H1 (cell line): Measurements from ENCODE around the gene SPECC1. TPM values are rescaled to one million over a fixed set of nuclear protein-coding genes. Genes with fewer than 3 reads are reported as not detected.

Experiments used
- CTCF ChIA-PET: fragments of 300-600 bp; sonication (Branson Sonifier 250); formaldehyde crosslinking; loops from one replicate; lab custom pipeline; 2021; ENCODE audit not compliant: partially characterized antibody; lab: Charles Lee
- POLR2A ChIA-PET: fragments of 300-600 bp; sonication (Branson Sonifier 250); formaldehyde crosslinking; loops from one replicate; lab custom pipeline; 2021; ENCODE audit warnings: inconsistent platforms; ENCODE audit not compliant: partially characterized antibody; lab: Charles Lee
- DNase-seq, 2 experiments: peaks; one replicate each; pipeline versions ENCODE4 v3.0.0 to v3.0.0-alpha.2; 2010 to 2022; ENCODE audit warnings: low spot score in 2 of 2, low read depth in 1 of 2, mixed read lengths in 1 of 2
- FAIRE-seq: peaks from 2 replicates; lab custom pipeline; 2011; peaks lifted over from hg19 to GRCh38; lab: Jason Lieb, UNC
- H2AFZ ChIP-seq: 2 replicates; pipeline ENCODE4 v1.8.1; 2012; ENCODE audit warnings: low read length, inconsistent platforms
- H2AK5ac ChIP-seq: 2 replicates; pipeline ENCODE4 v1.6.1; 2013; ENCODE audit warnings: low read depth, low read length
- H2BK120ac ChIP-seq: replicated peaks from 2 replicates; pipeline ENCODE3; 2013; ENCODE audit warnings: low read depth, low read length, inconsistent platforms
- H2BK12ac ChIP-seq: 2 replicates; pipeline ENCODE4 v1.6.1; 2013; ENCODE audit warnings: low read depth, low read length
- H2BK15ac ChIP-seq: 2 replicates; pipeline ENCODE4 v1.6.1; 2013; ENCODE audit warnings: low read length
- H2BK20ac ChIP-seq: 2 replicates; pipeline ENCODE4 v1.6.1; 2013; ENCODE audit warnings: low read length
- H2BK5ac ChIP-seq: 2 replicates; pipeline ENCODE4 v1.6.1; 2013; ENCODE audit warnings: low read depth, low read length
- H3K14ac ChIP-seq: 2 replicates; pipeline ENCODE4 v1.6.1; 2013; ENCODE audit warnings: inconsistent platforms; ENCODE audit not compliant: insufficient read length
- H3K18ac ChIP-seq: 2 replicates; pipeline ENCODE4 v1.6.1; 2013; ENCODE audit warnings: low read length; ENCODE audit errors: extremely low read depth
- H3K23ac ChIP-seq: 2 replicates; pipeline ENCODE4 v1.6.1; 2013; ENCODE audit warnings: inconsistent platforms; ENCODE audit not compliant: insufficient read length
- H3K23me2 ChIP-seq: 2 replicates; pipeline ENCODE4 v1.6.1; 2013; ENCODE audit warnings: low read depth, low read length
- H3K27ac ChIP-seq: 2 replicates; pipeline ENCODE4 v1.6.1; 2011; ENCODE audit warnings: low read depth, low read length, inconsistent platforms
- H3K27me3 ChIP-seq, 4 experiments: replicated peaks in 1 of 4; 1 replicate in 1 of 4; 2 replicates in 3 of 4; pipeline versions ENCODE4 v1.6.1 to v1.8.1; 2011 to 2013; ENCODE audit warnings: low read length in 3 of 4, mild to moderate bottlenecking in 3 of 4, inconsistent platforms in 2 of 4, mixed read lengths in 2 of 4, moderate library complexity in 1 of 4; ENCODE audit not compliant: control insufficient read depth in 3 of 4, insufficient read depth in 3 of 4; ENCODE audit errors: extremely low read depth in 1 of 4
- H3K36me3 ChIP-seq, 4 experiments: 2 replicates each; pipeline versions ENCODE4 v1.6.1 to v1.8.1; 2011 to 2013; ENCODE audit warnings: mild to moderate bottlenecking in 4 of 4, low read length in 3 of 4, moderate library complexity in 2 of 4, control low read depth in 1 of 4, inconsistent platforms in 1 of 4; ENCODE audit not compliant: insufficient read depth in 4 of 4, control insufficient read depth in 2 of 4
- H3K4ac ChIP-seq: replicated peaks from 2 replicates; pipeline ENCODE3; 2013; ENCODE audit warnings: low read length, low read depth, mixed read lengths, inconsistent platforms; ENCODE audit not compliant: insufficient read length
- H3K4me1 ChIP-seq, 4 experiments: replicated peaks in 1 of 4; 1 replicate in 1 of 4; 2 replicates in 3 of 4; pipeline versions ENCODE4 v1.6.1 to v1.8.1; 2011 to 2013; ENCODE audit warnings: low read length in 3 of 4, inconsistent platforms in 2 of 4, mixed read lengths in 1 of 4; ENCODE audit not compliant: insufficient read depth in 4 of 4, control insufficient read depth in 3 of 4
- H3K4me2 ChIP-seq, 2 experiments: 2 replicates each; pipeline versions ENCODE4 v1.6.1 to v1.8.1; 2011 to 2013; ENCODE audit warnings: low read depth in 2 of 2, low read length in 2 of 2, control low read depth in 1 of 2, inconsistent platforms in 1 of 2, mild to moderate bottlenecking in 1 of 2; ENCODE audit not compliant: insufficient read depth in 1 of 2
- H3K4me3 ChIP-seq, 4 experiments: fragments of 200-600, 300-600 bp in 1 of 4; sonication (generic), shearing (Covaris generic), sonication (Bioruptor Twin) in 1 of 4; 2 replicates each; pipeline versions ENCODE4 v1.5.1 to v1.8.1; 2011 to 2016; ENCODE audit warnings: low read length in 4 of 4, low read depth in 3 of 4, control low read depth in 2 of 4, inconsistent platforms in 2 of 4, mild to moderate bottlenecking in 2 of 4, mixed read lengths in 1 of 4, moderate library complexity in 1 of 4; ENCODE audit not compliant: insufficient read depth in 2 of 4; ENCODE audit errors: extremely low read depth in 1 of 4
- H3K56ac ChIP-seq: replicated peaks from 2 replicates; pipeline ENCODE3; 2013; ENCODE audit warnings: low read depth, mild to moderate bottlenecking, mixed read lengths, low read length, inconsistent platforms; ENCODE audit not compliant: insufficient read length
- H3K79me1 ChIP-seq: 2 replicates; pipeline ENCODE4 v1.6.1; 2013; ENCODE audit warnings: low read depth, low read length, control low read depth
- H3K79me2 ChIP-seq, 2 experiments: 2 replicates each; pipeline versions ENCODE4 v1.6.1 to v1.8.1; 2012 to 2013; ENCODE audit warnings: low read length in 2 of 2, mild to moderate bottlenecking in 2 of 2, inconsistent platforms in 1 of 2; ENCODE audit not compliant: insufficient read depth in 2 of 2, control insufficient read depth in 1 of 2
- H3K9ac ChIP-seq, 4 experiments: replicated peaks in 1 of 4; 1 replicate in 1 of 4; 2 replicates in 3 of 4; pipeline versions ENCODE4 v1.6.1 to v1.8.1; 2011 to 2013; ENCODE audit warnings: low read depth in 3 of 4, low read length in 3 of 4, control low read depth in 2 of 4, mild to moderate bottlenecking in 2 of 4, moderate library complexity in 2 of 4, inconsistent platforms in 1 of 4; ENCODE audit errors: extremely low read depth in 1 of 4
- H3K9me3 ChIP-seq, 2 experiments: 2 replicates each; pipeline versions ENCODE4 v1.6.1 to v1.8.1; 2012 to 2013; ENCODE audit warnings: mild to moderate bottlenecking in 2 of 2, moderate library complexity in 2 of 2, control low read depth in 1 of 2, inconsistent platforms in 1 of 2, low read depth in 1 of 2, low read length in 1 of 2, mixed read lengths in 1 of 2; ENCODE audit not compliant: insufficient read depth in 2 of 2
- H4K20me1 ChIP-seq, 2 experiments: replicated peaks in 1 of 2; 2 replicates each; pipeline versions ENCODE3 to v1.8.1; 2011 to 2013; ENCODE audit warnings: inconsistent platforms in 2 of 2, low read length in 2 of 2, mild to moderate bottlenecking in 1 of 2; ENCODE audit not compliant: insufficient read depth in 2 of 2, control insufficient read depth in 1 of 2
- H4K5ac ChIP-seq: 2 replicates; pipeline ENCODE4 v1.6.1; 2013; ENCODE audit warnings: low read length, low read depth, mixed read lengths, inconsistent platforms; ENCODE audit not compliant: insufficient read length
- H4K8ac ChIP-seq: 2 replicates; pipeline ENCODE4 v1.8.0; 2013; ENCODE audit warnings: mild to moderate bottlenecking, moderate library complexity, low read length, inconsistent platforms; ENCODE audit not compliant: insufficient read depth; ENCODE audit errors: extremely low read depth
- H4K91ac ChIP-seq: replicated peaks from 2 replicates; pipeline ENCODE3; 2013; ENCODE audit warnings: low read length, mixed read lengths, inconsistent platforms; ENCODE audit not compliant: insufficient read length
- ATF3 ChIP-seq: IDR thresholded peaks from 2 replicates; pipeline ENCODE4 v1.6.1; 2011; ENCODE audit warnings: low read depth, mild to moderate bottlenecking, low read length; ENCODE audit not compliant: insufficient read depth
- CBX5 ChIP-seq: fragments of 300-800, 300-1000 bp; sonication (generic); IDR thresholded peaks from 2 replicates; pipeline ENCODE4 v1.7.1; 2016; ENCODE audit warnings: antibody characterized with exemption, low read length, low read depth
- CTCF ChIP-seq, 3 experiments: IDR thresholded peaks; 1 replicate in 2 of 3; 2 replicates in 1 of 3; pipeline versions ENCODE4 v1.5.1 to v1.6.1; 2011; ENCODE audit warnings: low read length in 3 of 3, mild to moderate bottlenecking in 3 of 3, inconsistent platforms in 2 of 3, low read depth in 1 of 3, moderate library complexity in 1 of 3; ENCODE audit not compliant: insufficient read depth in 1 of 3; ENCODE audit errors: control extremely low read depth in 1 of 3
- HDAC2 ChIP-seq, 2 experiments: fragments of 300-600 bp in 1 of 2; sonication (generic) in 1 of 2; IDR thresholded peaks; 2 replicates each; pipeline ENCODE4 v1.6.1; 2011 to 2012; ENCODE audit warnings: low read depth in 2 of 2, low read length in 2 of 2, mild to moderate bottlenecking in 2 of 2, moderate library complexity in 2 of 2, borderline replicate concordance in 1 of 2, inconsistent platforms in 1 of 2
- RAD21 ChIP-seq, 2 experiments: IDR thresholded peaks in 1 of 2; conservative IDR thresholded peaks in 1 of 2; 2 replicates each; pipeline ENCODE4 v1.6.1; 2011; ENCODE audit warnings: low read depth in 2 of 2, low read length in 2 of 2, improper control_type of control experiment in 1 of 2, inconsistent platforms in 1 of 2, mild to moderate bottlenecking in 1 of 2, moderate library complexity in 1 of 2
- RNF2 ChIP-seq: fragments of 200-900, 300-1000 bp; sonication (generic); IDR thresholded peaks from 2 replicates; pipeline ENCODE4 v1.7.1; 2016; ENCODE audit warnings: borderline replicate concordance, low read depth, mild to moderate bottlenecking, antibody characterized with exemption, low read length; ENCODE audit not compliant: poor library complexity, severe bottlenecking; ENCODE audit errors: missing control alignments
- SP2 ChIP-seq: IDR thresholded peaks from 2 replicates; pipeline ENCODE4 v1.6.1; 2012; ENCODE audit warnings: mild to moderate bottlenecking, low read length, inconsistent platforms
- TAF7 ChIP-seq: optimal IDR thresholded peaks from 2 replicates; pipeline ENCODE3; 2011; ENCODE audit warnings: low read depth, mild to moderate bottlenecking, inconsistent platforms, low read length, moderate library complexity, borderline replicate concordance
- TEAD4 ChIP-seq: IDR thresholded peaks from 2 replicates; pipeline ENCODE4 v1.6.1; 2012; ENCODE audit warnings: low read depth, low read length, inconsistent platforms, mixed read lengths
- WGBS, 2 experiments: shearing (Covaris generic) in 1 of 2; methylation state at CpG; one replicate each; pipeline versions ENCODE4 v1.1.6 to v1.1.7; 2013 to 2015; ENCODE audit warnings: low lambda C conversion rate in 2 of 2, mixed read lengths in 2 of 2, inconsistent platforms in 1 of 2, low coverage in 1 of 2, missing lambda C conversion rate in 1 of 2; ENCODE audit not compliant: insufficient replicate concordance in 2 of 2, insufficient coverage in 1 of 2, insufficient read length in 1 of 2; ENCODE audit errors: extremely low coverage in 1 of 2, missing lambda C conversion rate in 1 of 2; 5-methylcytosine and 5-hydroxymethylcytosine counted together
- polyA plus RNA-seq, 7 experiments: library from polyadenylated mRNA; depleted of rRNA in 3 of 7; stranded (reverse) in 5 of 7; unstranded in 2 of 7; fragments of >200 nt in 5 of 7; fragments of 200-250 nt in 2 of 7; gene quantifications; 1 replicate in 5 of 7; 2 replicates in 1 of 7; 4 replicates in 1 of 7; pipeline versions ENCODE4 v1.2.1 to v1.2.3, GENCODE V29; 2011 to 2013; ENCODE audit warnings: missing spikeins in 2 of 7, mixed read lengths in 2 of 7
- total RNA-seq: library from RNA; stranded (reverse); fragmentation: NEBNext Ultra II Directional; extraction: Animal tissue kit (Norgen Biotek cat#: 25700); gene quantifications from 2 replicates; pipeline ENCODE4 v1.2.1, GENCODE V29; 2021

Gene SPECC1
- total and polyA plus RNA-seq, 2 of the 8 experiments (the other 6 are each of a cell fraction or from before 2014, with no cell fraction given) = 35.8 to 87.9 TPM

GRCh38 chr17:20254541-20254940 is 245.4 kb downstream of the SPECC1 start:
- H3K14ac ChIP-seq = no peak overlapping the region
- no peak overlapping the region for H2BK20ac ChIP-seq
- H3K18ac ChIP-seq = no peak overlapping the region
- peaks cover 2% of the 10 kb centered on the region; the same call in 1 of the 2 replicates for H3K79me1 ChIP-seq
- no peaks in the 10 kb centered on the region for H3K4me1 ChIP-seq
- H3K9ac ChIP-seq = no peak overlapping the region
- no peak overlapping the region for H4K5ac ChIP-seq
- H2BK15ac ChIP-seq = no peak overlapping the region
- no peak overlapping the region for H3K4me3 ChIP-seq
- DNase-seq = no peak
- no peak for FAIRE-seq
- no peaks in the 10 kb centered on the region for H4K20me1 ChIP-seq
- H3K56ac ChIP-seq = no peak overlapping the region
- H4K91ac ChIP-seq = no peak overlapping the region
- H3K4ac ChIP-seq = no peak overlapping the region
- no peaks in the 10 kb centered on the region for H3K9me3 ChIP-seq
- H3K79me2 ChIP-seq = no peaks in the 10 kb centered on the region
- no peak overlapping the region for H3K27ac ChIP-seq
- H2AK5ac ChIP-seq = no peak overlapping the region
- POLR2A ChIA-PET = interaction anchor here (1.0 kb wide), 2 partner anchors 8 to 60 kb away, joined by 3 read pairs; no protein-coding TSS in a partner anchor
- H2BK120ac ChIP-seq = no peak overlapping the region
- no peak overlapping the region for H2BK5ac ChIP-seq
- CTCF ChIA-PET = interaction anchor here (1.8 kb wide), 1 partner anchor 27 kb away, joined by 5 read pairs; no protein-coding TSS in a partner anchor
- no peaks in the 10 kb centered on the region for H3K23me2 ChIP-seq
- no peaks in the 10 kb centered on the region; a peak in 1 of 7 replicates for H3K27me3 ChIP-seq
- no peak overlapping the region for H4K8ac ChIP-seq
- no peak overlapping the region for H2AFZ ChIP-seq
- peaks cover 3 to 30% (median 15%) of the 10 kb centered on the region in 4 experiments; a peak in 7 of 8 replicates for H3K36me3 ChIP-seq
- H2BK12ac ChIP-seq = no peak overlapping the region
- H3K23ac ChIP-seq = no peak overlapping the region
- 97% methylated on average over 2 of the region's 2 CpGs; no CpG with 5 or more reads in 1 of the 2 experiments for WGBS, 2 experiments
- H3K4me2 ChIP-seq = no peak overlapping the region
- TF ChIP-seq CBX5 = no peak
- TF ChIP-seq TAF7 = no peak
- TF ChIP-seq RNF2 = no peak
- TF ChIP-seq CTCF (IDR thresholded peaks at IDR 0.05; ENCODE audit: control extremely low read depth in 1 of 3, insufficient read depth in 1 of 3, low read depth in 1 of 3, low read length in 3 of 3) = no peak
- no peak for TF ChIP-seq ATF3
- no peak for TF ChIP-seq HDAC2 (IDR thresholded peaks at IDR 0.05; ENCODE audit: borderline replicate concordance in 1 of 2, low read depth in 2 of 2, low read length in 2 of 2)
- TF ChIP-seq RAD21 (IDR thresholded peaks at IDR 0.05 in 1 of 2, conservative IDR thresholded peaks at IDR 0.05 in 1 of 2; ENCODE audit: low read depth in 2 of 2, low read length in 2 of 2) = no peak
- TF ChIP-seq SP2 = no peak
- no peak for TF ChIP-seq TEAD4
